NAMALWA (cell line): ENCODE data around the gene MDH1B.
"Not testable (repeated sequence)": the region's sequence is repeated elsewhere in the genome, so short reads cannot be mapped to it uniquely, and the experiment has no call there.

Experiments
- DNase-seq: peaks from one replicate; pipeline ENCODE4 v3.0.0-alpha.2; 2015; ENCODE audit warnings: low spot score

MDH1B gene

DNA sequence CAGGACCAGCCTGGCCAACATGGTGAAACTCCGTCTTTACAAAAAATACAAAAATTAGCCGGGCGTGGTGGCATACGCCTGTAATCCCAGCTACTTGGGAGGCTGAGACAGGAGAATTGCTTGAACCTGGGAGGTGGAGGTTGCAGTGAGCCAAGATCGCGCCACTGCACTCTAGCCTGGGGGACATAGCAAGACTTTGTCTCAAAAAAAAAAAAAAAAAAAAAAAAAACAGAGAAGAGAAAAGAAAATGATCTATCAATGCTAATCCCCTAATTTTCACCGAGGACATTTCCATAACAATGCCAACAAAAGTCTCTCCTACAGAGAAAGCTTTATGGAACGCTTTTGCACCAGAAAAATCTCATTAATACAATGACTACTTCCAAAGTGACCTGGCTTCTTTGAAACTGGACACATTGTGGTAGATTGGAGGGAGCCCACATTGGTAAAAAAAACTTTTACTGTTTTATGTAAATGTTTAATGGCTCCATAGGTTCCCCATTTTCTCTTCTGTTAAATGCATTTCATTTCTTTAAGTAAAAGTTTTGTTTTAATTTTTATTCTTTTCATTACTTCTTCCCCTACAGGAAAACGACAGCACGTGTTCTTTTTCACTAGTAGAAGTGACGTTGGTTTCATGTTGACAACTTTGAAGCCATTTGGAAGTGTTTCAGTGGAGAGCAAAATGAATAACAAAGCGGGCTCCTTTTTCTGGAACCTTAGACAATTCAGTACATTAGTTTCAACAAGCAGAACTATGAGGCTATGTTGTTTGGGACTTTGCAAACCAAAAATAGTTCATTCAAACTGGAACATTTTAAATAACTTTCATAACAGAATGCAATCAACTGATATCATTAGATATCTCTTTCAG lies 1.2 kb upstream of the MDH1B start:
- no peak for DNase-seq

DNA sequence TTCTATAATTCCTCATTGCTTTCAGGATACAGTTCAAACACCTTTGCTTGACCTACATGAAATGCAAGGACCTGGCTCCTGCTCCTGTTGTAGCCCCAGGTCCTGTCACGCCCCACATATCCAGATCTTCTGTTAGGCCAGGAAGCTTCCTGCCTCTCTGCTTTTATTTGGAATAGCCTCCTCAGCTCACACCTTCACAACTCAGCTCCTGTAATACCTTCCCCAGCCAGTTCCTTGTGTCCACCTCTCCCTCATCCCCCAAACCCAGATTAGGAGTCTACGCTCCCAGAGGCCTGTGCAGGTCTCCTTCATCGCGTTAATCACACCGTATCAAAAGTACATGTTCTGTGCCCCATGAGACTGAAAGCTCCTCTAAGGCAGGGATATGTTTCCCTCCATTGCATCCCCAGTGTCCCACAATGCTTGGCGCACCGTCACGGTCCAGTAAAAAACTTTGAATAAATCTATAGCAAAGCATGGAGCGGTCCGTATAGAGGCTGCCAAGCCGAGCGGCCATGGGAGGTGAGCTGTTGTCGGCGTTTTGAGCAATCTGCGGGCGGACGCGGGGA lies 371 bp downstream of the MDH1B start:
- no peak for DNase-seq

DNA sequence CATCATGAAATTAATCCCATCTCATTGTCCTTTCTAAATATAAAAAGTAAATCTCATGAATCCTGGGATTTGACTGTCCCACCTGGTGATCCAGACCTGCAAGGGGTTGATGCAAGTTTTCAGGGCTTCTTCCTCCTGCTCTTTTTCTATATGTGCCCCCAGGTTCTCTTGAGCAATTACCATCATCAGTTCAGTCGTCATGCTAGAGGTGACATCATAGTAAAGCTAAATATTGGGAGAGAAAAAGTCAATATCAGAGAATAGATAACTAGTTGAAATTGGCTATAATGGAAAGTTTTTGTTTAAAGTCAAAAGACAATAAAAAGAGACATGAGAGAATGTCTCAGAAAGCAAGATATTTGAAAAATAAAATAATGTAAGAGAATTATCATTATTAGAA lies 8.3 kb downstream of the MDH1B start:
- DNase-seq, result no peak

DNA sequence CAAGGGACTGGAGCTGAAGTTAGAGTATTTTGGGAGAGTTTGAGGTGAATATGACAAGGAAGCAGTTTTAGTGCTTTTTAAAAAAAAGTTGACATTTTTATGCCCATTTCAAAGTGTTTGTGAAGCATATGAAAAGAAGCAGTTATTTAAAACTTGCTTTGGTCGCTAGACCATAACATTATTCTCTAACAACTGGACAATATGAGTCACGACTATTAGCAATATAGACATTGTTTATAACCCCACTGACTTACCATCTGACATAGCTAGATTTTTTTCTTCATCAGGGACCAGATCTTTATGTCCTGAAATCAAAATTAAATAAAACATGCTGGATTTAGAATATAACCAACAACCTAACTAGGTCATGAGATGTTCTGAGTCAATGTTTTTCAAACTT lies 24.3 kb downstream of the MDH1B start:
- no peak for DNase-seq

DNA sequence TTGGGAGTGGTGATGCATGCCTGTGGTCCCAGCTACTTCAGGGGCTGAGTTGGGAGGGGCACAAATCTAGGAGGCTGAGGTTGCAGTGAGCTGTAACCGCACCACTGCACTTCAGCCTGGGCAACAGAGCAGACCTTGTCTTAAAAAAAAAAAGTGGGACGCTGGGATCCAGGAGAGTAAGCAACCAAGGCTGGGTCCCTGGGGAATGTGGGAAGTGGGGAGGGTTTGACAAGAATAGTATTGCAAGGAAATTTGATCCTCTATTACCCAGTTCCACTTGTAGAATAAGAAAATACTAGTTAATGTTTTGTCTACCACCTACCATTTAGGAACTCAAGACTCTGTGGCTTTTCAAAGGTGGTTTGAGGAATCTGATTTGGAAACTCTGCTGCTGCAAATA lies 25.9 kb downstream of the MDH1B start:
- DNase-seq, result no peak

DNA sequence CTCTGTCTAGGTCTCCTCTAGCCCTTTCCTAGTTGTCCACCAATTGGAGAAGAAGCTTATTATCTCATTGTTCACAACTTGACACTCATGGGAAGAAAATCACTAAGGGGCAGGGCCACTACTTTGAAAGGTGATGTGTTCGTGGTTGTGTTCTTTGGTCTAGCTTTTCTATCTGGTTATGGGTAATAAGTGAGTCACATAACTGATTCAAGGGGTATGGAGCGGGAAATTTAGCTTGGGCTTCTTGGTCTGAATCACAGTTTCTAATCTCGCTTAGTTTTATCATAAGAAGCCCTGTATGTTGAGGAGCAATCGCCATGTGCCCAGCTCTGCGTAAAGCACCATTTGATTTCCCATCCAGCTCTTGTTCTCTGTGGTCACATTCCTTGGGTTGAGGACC lies 28.2 kb downstream of the MDH1B start:
- no peak for DNase-seq

DNA sequence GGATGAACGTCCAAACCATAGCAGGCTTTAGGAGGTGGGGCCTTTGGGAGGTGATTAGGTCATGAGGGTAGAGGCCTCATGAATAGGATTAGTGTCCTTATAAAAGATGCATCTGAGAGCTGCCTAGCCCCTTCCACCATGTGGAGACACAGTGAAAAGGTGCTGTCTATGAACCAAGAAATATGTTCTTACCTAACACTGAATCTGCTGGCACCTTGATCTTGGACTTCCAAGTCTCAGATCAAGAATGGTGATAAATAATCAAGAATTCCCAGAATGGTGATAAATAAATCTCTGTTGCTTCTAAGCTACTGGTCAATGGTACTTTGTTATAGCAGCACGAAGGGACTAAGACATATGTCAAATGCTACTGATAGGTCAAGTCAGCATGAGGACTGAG lies 31.8 kb downstream of the MDH1B start:
- DNase-seq, result no peak

DNA sequence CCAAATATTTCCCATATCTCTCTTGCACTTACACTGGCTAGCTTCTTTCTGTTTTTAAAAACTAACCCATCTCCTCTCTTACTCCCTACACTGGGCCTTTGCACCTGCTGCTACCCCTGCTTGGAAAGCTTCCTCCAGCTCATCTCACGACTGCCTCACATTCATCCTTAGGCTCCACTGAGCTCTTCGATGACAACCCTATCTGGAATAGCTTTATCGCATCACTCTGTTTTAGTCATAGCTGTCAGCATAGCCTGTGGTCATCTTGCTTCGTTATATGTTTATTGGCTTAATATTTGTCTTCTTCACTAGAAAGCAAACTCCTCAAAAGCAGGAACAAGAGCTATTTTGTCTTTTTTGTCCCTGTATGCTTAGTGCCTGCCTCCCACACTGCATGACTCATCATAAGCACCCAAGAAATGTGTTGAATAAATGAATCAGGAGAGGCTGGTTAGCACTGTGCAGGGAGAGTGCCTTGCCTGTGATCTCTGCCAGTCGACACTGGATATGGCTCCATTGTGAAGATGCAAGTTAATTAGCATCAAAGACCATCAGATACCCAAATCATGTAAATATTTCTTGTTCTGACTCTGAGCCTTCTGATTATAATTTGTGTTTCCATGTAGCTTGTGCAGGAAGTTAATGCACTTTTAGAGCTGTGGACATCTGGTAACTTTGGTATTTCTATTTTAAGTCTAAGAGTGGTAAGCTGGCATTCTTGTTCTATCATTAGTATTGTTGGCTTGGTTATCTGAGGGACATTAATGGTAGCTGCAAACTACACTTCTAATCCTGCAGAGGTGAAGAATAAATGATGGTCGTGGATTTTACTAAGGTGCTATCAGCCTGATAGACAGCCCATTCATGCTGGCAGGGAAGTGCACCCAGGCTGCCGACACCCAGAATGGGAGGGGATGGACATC lies 36.6 kb downstream of the MDH1B start:
- DNase-seq, result no peak

DNA sequence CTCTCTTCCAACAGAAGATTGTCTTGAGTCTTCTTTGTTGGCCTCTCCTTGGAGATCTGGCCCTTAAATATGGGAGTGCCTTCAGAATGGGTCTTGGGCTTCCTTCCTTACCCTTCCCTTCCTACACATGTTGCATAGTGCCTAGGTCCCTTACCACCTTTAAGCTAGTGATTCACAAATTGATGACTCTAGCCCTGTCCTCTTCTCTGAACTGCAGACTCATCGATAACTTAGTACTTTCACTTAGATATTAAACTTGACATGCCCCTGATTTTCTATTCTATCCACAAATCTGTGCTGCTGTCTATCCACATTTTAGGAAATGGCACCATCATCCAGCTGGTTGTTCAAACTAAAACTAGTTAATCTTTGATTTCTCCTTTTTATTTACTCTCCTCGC lies 37.8 kb downstream of the MDH1B start:
- DNase-seq, result no peak

DNA sequence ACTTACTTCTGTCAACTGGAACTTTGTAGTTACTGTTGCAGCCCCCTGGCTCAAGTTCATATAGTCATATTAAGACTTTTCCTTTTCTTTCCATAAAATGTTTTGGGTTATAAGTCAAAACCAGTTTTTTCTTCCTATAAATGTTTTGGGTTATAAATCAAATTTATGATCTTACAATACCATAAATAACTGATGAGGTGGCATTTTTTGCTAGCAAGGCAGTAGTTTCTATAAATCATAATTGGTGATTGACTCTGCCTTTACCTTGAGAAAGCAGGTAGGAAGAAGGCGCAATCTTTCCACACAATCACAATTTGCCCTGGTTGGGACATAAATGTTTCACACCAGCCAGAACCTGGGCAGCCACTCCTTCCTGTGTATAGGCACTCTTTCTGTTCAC lies 41.8 kb downstream of the MDH1B start:
- no peak for DNase-seq

DNA sequence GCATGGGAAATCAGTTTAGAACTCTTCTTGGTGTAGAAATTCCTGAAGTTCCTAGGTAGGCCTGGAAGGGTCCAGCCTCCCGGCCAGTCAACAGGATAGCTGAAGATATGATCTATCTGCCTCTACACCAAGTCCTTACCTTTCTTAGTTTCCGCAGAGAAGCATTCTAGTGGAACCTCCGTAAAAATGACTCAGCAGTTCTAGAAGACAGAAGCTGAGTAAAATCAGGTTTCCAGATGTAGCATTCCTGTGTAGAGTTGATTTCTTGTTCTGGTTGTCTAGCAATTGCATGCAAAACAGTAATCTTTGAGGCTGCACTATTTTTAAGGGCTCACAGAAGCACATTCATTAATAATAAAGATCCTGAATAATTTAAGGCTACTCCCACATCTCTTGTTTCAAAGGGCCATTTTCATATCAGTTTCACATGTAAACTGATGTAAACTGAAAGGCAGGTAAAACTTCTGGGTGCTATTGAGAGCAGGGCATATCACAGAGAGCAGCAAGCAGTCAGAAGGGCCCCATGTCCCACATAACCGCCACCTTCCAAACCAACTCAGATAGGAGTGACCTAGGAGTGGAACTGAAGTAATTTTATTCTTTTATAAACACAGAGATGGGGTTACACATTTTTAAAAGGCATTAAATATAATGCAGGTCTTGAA lies 43.7 kb downstream of the MDH1B start:
- no peak for DNase-seq

DNA sequence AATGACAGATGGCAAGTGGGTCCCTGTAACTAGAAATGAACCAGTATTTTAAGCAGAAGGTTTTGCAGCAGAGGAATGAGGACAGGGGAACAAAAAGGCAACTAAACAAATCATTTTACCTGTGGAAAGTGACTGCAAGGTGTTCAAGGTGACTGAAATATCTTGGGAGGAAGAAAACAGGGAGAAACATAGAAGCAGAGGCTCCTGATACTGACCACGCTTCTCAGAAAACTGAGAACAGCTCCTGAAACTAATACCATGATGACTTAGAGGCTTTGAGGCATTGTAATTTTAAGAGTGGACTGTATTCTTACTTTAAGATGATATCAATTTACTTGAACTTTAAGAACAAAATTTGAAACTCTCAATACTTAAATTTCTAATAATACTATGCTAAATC lies 46.8 kb downstream of the MDH1B start, which contains the start of gene DYTN:
TSS of gene DYTN (minus strand) at position 101 of the 400 bp plus-strand sequence. CDS start 117 bp downstream, outside the sequence.
- no peak for DNase-seq

DNA sequence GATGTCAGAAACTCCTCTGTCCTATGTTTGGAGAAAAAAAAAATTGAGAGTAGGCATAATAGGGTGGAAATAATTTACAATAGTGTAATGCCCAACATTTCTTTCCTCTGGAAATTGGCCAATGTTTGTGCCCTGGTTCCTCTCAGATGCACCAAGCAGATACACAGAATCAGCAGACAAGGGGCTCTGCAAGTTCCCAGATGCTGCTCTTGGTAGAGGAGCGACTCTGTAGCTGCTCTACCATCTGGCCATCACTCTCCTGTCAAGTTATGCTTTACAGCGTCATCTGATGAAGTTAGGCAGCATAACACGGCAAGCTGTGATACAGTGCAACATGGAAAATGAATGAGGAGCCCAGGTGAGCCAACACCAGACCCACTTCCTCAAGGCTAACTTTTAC lies 48.5 kb downstream of the MDH1B start:
- DNase-seq, result no peak

DNA sequence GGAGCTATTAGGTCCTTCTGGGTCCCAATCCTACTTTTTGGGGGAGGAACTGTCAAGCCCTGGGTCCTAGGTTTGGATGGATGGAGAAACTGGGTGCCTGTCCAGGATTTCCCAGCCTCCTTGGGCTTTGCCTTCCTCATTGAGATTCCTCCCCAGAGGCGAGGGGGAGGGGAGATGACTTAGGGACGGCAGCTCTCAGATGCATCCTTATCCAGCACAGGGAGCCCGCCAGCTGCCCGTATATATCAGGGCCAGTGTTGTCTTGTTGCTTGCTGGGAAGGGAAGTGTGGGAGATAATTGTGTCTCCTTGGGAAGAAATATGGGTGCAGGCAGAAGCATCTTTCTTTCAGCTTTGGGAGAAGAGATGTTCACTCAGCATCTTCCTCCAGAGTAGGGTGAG lies 49.9 kb downstream of the MDH1B start:
- DNase-seq, result not testable (repeated sequence)

DNA sequence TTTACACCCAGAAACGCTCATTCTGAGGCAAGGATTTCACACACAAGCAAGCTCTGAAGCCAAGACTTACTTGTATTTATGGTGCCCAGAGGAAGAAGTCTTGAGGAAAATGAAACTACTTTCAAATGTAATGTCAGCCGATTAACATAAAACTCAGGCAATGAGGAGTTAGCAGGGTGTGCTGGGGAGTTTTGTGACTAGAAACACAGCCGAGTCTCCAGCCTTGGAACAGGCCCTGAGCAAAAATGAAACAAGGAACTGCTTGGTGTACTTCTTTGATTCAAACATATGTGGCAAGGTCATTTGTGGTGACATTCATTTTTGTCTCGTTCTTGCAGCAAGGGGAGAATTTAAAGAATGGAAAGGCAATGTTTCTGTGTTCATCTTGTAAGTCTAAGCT lies 51.4 kb downstream of the MDH1B start:
- DNase-seq, result no peak

DNA sequence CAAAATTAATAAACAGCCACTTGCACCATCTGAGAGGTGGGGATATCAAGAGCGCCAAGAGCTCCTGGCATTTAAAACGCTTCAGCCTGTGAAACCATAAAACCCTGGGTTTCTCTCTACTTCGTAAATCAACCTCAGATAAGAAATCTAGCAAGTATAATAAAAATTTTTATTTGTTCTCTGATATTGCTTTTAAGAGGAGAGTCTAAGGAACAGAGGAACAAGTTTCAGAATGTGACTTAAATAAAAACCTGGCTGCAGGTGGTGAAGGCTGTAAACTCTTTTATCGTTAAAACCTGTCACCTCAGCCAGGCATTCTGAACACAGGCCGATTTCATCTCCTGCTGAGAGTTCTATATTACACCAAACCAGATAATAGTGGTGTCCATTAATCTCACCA lies 56.8 kb downstream of the MDH1B start:
- DNase-seq, result no peak

DNA sequence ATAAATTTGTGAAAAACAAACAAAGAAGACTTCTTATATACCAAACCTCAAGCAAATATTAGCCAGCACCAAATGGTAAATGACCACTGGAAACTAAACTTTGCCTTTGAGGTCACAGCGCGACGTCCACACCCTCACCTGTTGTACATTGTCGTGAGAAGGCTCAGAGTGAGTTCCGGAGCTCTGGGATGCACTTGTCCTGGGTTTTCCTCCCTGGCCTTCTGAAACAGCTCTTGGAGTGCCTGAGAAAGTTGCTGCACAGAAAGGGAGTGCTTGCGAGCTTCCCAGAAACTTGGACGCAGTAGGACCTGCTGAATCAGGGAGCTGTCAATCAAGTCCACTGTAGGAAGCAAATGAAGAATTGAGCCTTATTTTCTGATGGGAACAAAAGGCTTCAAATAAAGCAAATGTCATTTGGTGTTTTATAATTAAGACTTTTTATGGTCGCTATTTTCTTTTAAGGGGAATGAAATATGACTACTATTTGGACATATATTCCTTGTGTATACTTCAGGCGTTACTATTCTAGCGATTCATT lies 57.9 kb downstream of the MDH1B start:
- no peak for DNase-seq

DNA sequence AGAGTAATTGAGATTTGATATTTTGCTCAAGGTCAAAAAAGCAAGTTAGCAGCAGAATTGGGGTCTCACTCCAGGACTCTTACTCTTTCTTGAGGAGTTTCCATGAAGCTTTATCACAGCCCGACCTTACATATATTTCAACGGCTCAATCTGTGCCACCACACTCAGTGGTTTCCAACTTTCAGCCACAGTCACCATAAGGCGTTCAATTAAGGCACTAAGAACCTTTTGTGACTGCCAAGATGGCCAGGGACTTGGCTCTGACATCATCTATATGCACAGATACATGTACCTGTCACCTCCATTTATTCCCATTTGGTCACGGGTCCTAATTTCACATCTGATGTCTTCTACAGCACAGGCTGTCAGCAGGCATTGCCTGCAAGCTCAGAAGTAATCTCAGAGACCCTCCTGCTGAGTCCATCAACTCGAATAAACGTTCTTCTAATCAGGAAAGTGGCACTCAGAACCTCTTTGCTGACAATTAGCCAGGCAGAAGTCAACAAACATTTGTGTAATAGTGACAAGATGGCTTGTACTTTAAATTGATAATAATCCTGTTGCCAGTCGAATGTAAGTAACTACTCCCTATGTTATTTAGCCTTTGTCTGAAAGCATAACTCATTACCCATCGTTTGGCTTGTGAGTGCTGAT lies 63.0 kb downstream of the MDH1B start:
- no peak for DNase-seq

DNA sequence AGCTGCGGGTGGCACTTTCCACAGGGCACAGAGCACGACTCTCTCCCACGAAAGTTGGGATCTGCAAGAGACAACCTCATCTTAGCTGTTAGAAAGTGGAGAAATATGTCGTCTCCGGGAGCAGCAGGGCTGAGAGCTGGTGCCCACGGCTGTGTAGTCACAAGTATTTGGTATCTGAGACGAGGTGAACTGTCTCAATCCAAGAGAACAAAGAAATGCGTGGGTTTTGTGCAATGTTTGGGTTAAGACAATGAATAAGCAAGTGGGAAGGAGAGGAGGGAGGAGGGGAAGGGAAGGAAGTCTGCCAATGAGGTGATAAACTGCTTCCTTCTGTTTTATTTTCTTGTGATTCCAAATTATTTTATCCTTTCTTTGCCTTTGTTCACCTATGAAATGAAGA lies 65.0 kb downstream of the MDH1B start:
- no peak for DNase-seq

DNA sequence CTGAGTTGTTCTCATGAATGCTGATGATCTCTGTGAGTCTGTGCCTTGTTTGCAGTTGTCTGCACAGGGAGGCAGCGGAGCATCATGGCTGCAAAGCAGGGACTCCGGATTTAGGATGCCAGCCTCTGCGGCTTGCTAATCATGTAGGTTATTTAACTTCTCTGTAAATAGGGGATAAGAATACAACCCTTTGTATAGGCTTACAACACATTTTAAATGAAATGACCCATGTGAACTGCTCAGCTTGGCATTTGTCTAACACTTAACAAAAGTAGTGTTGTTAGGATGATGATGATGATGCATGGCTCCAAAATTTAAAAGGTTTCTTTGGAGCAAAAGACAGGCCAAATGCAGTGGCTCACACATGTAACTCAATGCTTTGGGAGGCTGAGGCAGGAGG lies 66.3 kb downstream of the MDH1B start:
- DNase-seq, result no peak

DNA sequence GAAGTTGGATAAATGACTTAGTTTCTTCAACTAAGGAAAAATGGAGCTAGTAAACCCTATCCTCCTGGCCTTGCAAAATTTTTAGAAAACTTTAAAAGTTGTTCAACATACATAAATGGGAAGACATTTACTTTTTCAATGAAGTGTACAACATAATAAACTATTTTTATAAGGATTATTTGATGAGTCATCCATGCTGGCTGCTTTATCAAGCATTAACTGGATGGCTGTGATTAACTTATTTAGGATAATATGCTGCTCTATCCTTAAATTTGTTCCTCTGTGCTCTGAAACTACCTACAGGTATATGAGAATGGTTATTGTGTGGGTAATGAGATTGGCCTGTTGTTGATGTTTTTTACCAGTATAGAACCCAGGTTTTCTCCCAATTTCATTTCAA lies 68.2 kb downstream of the MDH1B start:
- no peak for DNase-seq
